ENCODE results near the gene DOCK10.

DNA sequence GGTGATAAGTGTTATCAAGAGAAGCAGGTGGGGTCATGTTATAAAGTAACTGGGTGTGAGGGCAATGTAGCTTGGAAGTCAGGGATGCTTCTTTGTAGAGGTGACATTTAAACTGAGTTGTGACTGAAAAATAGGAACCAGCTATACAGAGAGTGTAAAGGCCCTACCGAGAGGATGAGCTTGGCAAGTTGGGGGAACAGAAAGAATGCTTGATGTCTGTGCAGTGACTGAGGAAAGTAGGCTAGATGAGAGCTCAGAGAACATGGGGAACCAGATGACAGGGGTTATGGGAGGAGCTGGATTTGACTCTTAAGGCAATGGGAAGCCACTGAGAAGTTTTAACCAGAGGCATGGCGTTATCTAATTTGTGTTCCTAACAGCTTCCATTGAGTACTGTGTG lies 115.3 kb downstream of the DOCK10 start:
- TF ChIP-seq CTCF (conservative IDR thresholded peaks at IDR 0.05; ENCODE audit: low read length) = no peak
- no peak for TF ChIP-seq EZH2phosphoT487 (IDR thresholded peaks at IDR 0.05; ENCODE audit: borderline replicate concordance, low read depth, low read length)
